Measurements from ENCODE around the gene SPACDR.
"Not testable (repeated sequence)": the region's sequence is repeated elsewhere in the genome, so short reads cannot be mapped to it uniquely, and the experiment has no call there.

The SPACDR gene

DNA sequence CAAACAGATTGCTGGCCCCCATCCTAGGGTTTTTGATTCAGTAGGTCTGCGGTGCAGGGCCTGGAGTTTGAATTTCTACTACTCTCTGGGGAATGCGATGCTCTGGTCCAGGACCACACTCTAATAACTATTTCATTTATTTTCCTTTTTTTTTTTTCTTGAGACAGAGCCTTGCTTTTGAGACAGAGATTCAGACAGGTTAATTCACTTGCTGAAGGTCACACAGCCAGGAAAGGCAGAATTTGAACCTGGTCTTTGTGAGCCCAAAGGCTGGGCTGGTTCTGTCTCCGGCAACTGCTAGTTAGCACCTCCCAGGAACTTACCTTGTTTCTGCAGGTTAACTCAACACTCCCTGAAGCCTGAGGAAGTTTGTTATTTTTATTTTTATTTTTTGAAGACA, 11.5 kb downstream of the SPACDR start:
- no peak overlapping the region for H3K23ac ChIP-seq (ENCODE audit: low read length in 2 of 2)
- H2AK5ac ChIP-seq (ENCODE audit: low read length, severe bottlenecking), result no peak overlapping the region
- no peak overlapping the region for H3K27ac ChIP-seq (ENCODE audit: low read length, poor library complexity, severe bottlenecking)
- no peak overlapping the region for H3K4me2 ChIP-seq (ENCODE audit: low read length, poor library complexity, severe bottlenecking)
- 97% methylated on average over 3 of the region's 3 CpGs for WGBS
- no peak overlapping the region for H4K91ac ChIP-seq (ENCODE audit: low read length)
- H2AFZ ChIP-seq (ENCODE audit: low read depth, low read length), result no peak overlapping the region
- no peak overlapping the region for H4K8ac ChIP-seq (ENCODE audit: low read length)
- H3K36me3 ChIP-seq (ENCODE audit: control insufficient read depth in 1 of 2, insufficient read depth in 2 of 2, low read depth in 1 of 2, low read length in 2 of 2), result peaks cover 7 to 9% of the 10 kb centered on the region in 2 experiments
- H2BK15ac ChIP-seq (ENCODE audit: low read depth, poor library complexity, severe bottlenecking), result no peak overlapping the region
- H3K4me1 ChIP-seq (ENCODE audit: control insufficient read depth, insufficient read depth, low read depth, low read length), result peaks cover 9% of the 10 kb centered on the region
- no peak overlapping the region for H2BK120ac ChIP-seq (ENCODE audit: low read depth, low read length)
- H3K4ac ChIP-seq (ENCODE audit: low read depth in 1 of 2, low read length in 2 of 2), result no peak overlapping the region
- no peak overlapping the region for H2BK12ac ChIP-seq (ENCODE audit: low read length in 2 of 2)
- no peaks in the 10 kb centered on the region for H3K27me3 ChIP-seq (ENCODE audit: control insufficient read depth in 1 of 2, insufficient read depth in 1 of 2, low read length in 2 of 2)
- H2BK5ac ChIP-seq (ENCODE audit: low read depth, low read length, poor library complexity, severe bottlenecking), result no peak overlapping the region
- no peak overlapping the region for H3K18ac ChIP-seq (ENCODE audit: low read depth in 1 of 2, low read length in 2 of 2)
- no peak overlapping the region for H3K4me3 ChIP-seq (ENCODE audit: insufficient read depth in 1 of 2, low read depth in 1 of 2, low read length in 2 of 2)
- H3K9ac ChIP-seq (ENCODE audit: low read length), result no peak overlapping the region
- no peaks in the 10 kb centered on the region for H3K9me3 ChIP-seq (ENCODE audit: control insufficient read depth, low read length)
- no peak for DNase-seq
- H3K14ac ChIP-seq (ENCODE audit: low read length in 2 of 2), result no peak overlapping the region
- H3K79me1 ChIP-seq (replicated peaks; ENCODE audit: low read length, poor library complexity, severe bottlenecking), result no peaks in the 10 kb centered on the region

GRCh38 chr7:100449190-100449795, 14.8 kb downstream of the SPACDR start:
- Histone ChIP-seq H3K14ac (ENCODE audit: low read length in 2 of 2) (no peak overlapping the region), H3K4me3 (ENCODE audit: insufficient read depth in 1 of 2, low read depth in 1 of 2, low read length in 2 of 2) (no peak overlapping the region), H3K27ac (ENCODE audit: low read length, poor library complexity, severe bottlenecking) (no peak overlapping the region), H3K18ac (ENCODE audit: low read depth in 1 of 2, low read length in 2 of 2) (no peak overlapping the region), H4K8ac (ENCODE audit: low read length) (peak overlapping the region; percentile 82), H3K23ac (ENCODE audit: low read length in 2 of 2) (no peak overlapping the region), H3K4ac (ENCODE audit: low read depth in 1 of 2, low read length in 2 of 2) (no peak overlapping the region), H3K79me1 (replicated peaks; ENCODE audit: low read length, poor library complexity, severe bottlenecking) (no peaks in the 10 kb centered on the region), H2BK120ac (ENCODE audit: low read depth, low read length) (no peak overlapping the region), H2AFZ (ENCODE audit: low read depth, low read length) (no peak overlapping the region), H3K9me3 (ENCODE audit: control insufficient read depth, low read length) (no peaks in the 10 kb centered on the region), H3K27me3 (ENCODE audit: control insufficient read depth in 1 of 2, insufficient read depth in 1 of 2, low read length in 2 of 2) (no peaks in the 10 kb centered on the region), H4K91ac (ENCODE audit: low read length) (no peak overlapping the region), H2BK5ac (ENCODE audit: low read depth, low read length, poor library complexity, severe bottlenecking) (no peak overlapping the region), H2AK5ac (ENCODE audit: low read length, severe bottlenecking) (no peak overlapping the region), H3K36me3 (ENCODE audit: control insufficient read depth in 1 of 2, insufficient read depth in 2 of 2, low read depth in 1 of 2, low read length in 2 of 2) (no peaks in the 10 kb centered on the region), H3K4me2 (ENCODE audit: low read length, poor library complexity, severe bottlenecking) (no peak overlapping the region), H3K9ac (ENCODE audit: low read length) (peak overlapping the region; percentile 22), H2BK12ac (ENCODE audit: low read length in 2 of 2) (no peak overlapping the region), H3K4me1 (ENCODE audit: control insufficient read depth, insufficient read depth, low read depth, low read length) (peaks cover 21% of the 10 kb centered on the region), H2BK15ac (ENCODE audit: low read depth, poor library complexity, severe bottlenecking) (peak overlapping the region; percentile 70)
- WGBS, result 94% methylated on average over 13 of the region's 13 CpGs
- DNase-seq, result no peak

DNA sequence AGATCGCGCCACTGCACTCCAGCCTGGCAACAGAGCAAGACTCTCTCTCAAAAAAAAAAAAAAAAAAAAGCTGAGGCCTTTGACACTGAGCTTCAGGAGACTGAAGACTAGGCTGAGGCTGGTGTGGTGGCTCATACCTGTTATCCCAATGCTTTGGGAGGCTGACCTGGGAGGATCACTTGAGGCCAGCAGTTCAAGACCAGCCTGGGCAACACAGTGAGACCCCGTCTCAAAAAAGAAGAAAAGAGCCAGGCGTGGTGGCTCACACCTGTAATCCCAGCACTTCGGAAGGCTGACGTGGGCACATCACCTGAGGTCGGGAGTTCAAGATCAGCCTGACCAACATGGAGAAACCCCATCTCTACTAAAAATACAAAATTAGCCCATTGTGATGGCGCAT, 16.7 kb downstream of the SPACDR start:
- H2BK12ac ChIP-seq (ENCODE audit: low read length in 2 of 2); H3K18ac ChIP-seq (ENCODE audit: low read depth in 1 of 2, low read length in 2 of 2); H4K8ac ChIP-seq (ENCODE audit: low read length); H3K4ac ChIP-seq (ENCODE audit: low read depth in 1 of 2, low read length in 2 of 2); H3K27me3 ChIP-seq (ENCODE audit: control insufficient read depth in 1 of 2, insufficient read depth in 1 of 2, low read length in 2 of 2); H2AFZ ChIP-seq (ENCODE audit: low read depth, low read length); DNase-seq; H3K14ac ChIP-seq (ENCODE audit: low read length in 2 of 2); H2BK15ac ChIP-seq (ENCODE audit: low read depth, poor library complexity, severe bottlenecking); H3K9me3 ChIP-seq (ENCODE audit: control insufficient read depth, low read length); H2AK5ac ChIP-seq (ENCODE audit: low read length, severe bottlenecking); H3K79me1 ChIP-seq (replicated peaks; ENCODE audit: low read length, poor library complexity, severe bottlenecking); H3K23ac ChIP-seq (ENCODE audit: low read length in 2 of 2); H3K4me3 ChIP-seq (ENCODE audit: insufficient read depth in 1 of 2, low read depth in 1 of 2, low read length in 2 of 2); H3K27ac ChIP-seq (ENCODE audit: low read length, poor library complexity, severe bottlenecking); H2BK5ac ChIP-seq (ENCODE audit: low read depth, low read length, poor library complexity, severe bottlenecking); H3K4me2 ChIP-seq (ENCODE audit: low read length, poor library complexity, severe bottlenecking); H2BK120ac ChIP-seq (ENCODE audit: low read depth, low read length); H4K91ac ChIP-seq (ENCODE audit: low read length); H3K9ac ChIP-seq (ENCODE audit: low read length); H3K36me3 ChIP-seq (ENCODE audit: control insufficient read depth in 1 of 2, insufficient read depth in 2 of 2, low read depth in 1 of 2, low read length in 2 of 2): not testable (repeated sequence)
- WGBS, result 91% methylated on average over 3 of the region's 8 CpGs
- peaks cover 24% of the 10 kb centered on the region for H3K4me1 ChIP-seq (ENCODE audit: control insufficient read depth, insufficient read depth, low read depth, low read length)

- H3K4me1 ChIP-seq (ENCODE audit: control insufficient read depth, insufficient read depth, low read depth, low read length), result peaks cover 24% of the 10 kb centered on the region
- H3K23ac ChIP-seq (ENCODE audit: low read length in 2 of 2), result no peak overlapping the region
- H3K27me3 ChIP-seq (ENCODE audit: control insufficient read depth in 1 of 2, insufficient read depth in 1 of 2, low read length in 2 of 2), result no peaks in the 10 kb centered on the region
- no peak overlapping the region for H3K14ac ChIP-seq (ENCODE audit: low read length in 2 of 2)
- no peak overlapping the region for H3K4me2 ChIP-seq (ENCODE audit: low read length, poor library complexity, severe bottlenecking)
- H2BK120ac ChIP-seq (ENCODE audit: low read depth, low read length), result no peak overlapping the region
- H3K9me3 ChIP-seq (ENCODE audit: control insufficient read depth, low read length), result no peaks in the 10 kb centered on the region
- H3K36me3 ChIP-seq (ENCODE audit: control insufficient read depth in 1 of 2, insufficient read depth in 2 of 2, low read depth in 1 of 2, low read length in 2 of 2), result no peaks in the 10 kb centered on the region
- no peak overlapping the region for H4K91ac ChIP-seq (ENCODE audit: low read length)
- H3K9ac ChIP-seq (ENCODE audit: low read length), result peak overlapping the region; percentile 60
- H2AFZ ChIP-seq (ENCODE audit: low read depth, low read length), result no peak overlapping the region
- no peak overlapping the region for H2BK15ac ChIP-seq (ENCODE audit: low read depth, poor library complexity, severe bottlenecking)
- no peaks in the 10 kb centered on the region for H3K79me1 ChIP-seq (replicated peaks; ENCODE audit: low read length, poor library complexity, severe bottlenecking)
- DNase-seq, result no peak
- H4K8ac ChIP-seq (ENCODE audit: low read length), result no peak overlapping the region
- peak overlapping the region in 1 of 2 experiments; percentile 15 for H2BK12ac ChIP-seq (ENCODE audit: low read length in 2 of 2)
- no peak overlapping the region for H3K27ac ChIP-seq (ENCODE audit: low read length, poor library complexity, severe bottlenecking)
- H3K4me3 ChIP-seq (ENCODE audit: insufficient read depth in 1 of 2, low read depth in 1 of 2, low read length in 2 of 2), result peak overlapping the region in 1 of 2 experiments; percentile 26
- no peak overlapping the region for H3K4ac ChIP-seq (ENCODE audit: low read depth in 1 of 2, low read length in 2 of 2)
- no peak overlapping the region for H3K18ac ChIP-seq (ENCODE audit: low read depth in 1 of 2, low read length in 2 of 2)
- H2BK5ac ChIP-seq (ENCODE audit: low read depth, low read length, poor library complexity, severe bottlenecking), result no peak overlapping the region
- 85% methylated on average over 2 of the region's 2 CpGs for whole genome bisulfite sequencing
- H2AK5ac ChIP-seq (ENCODE audit: low read length, severe bottlenecking), result peak overlapping the region; percentile 20
These were observed 18.0 kb downstream of the SPACDR start for GRCh38 chr7:100446040-100446439.
